Activated T-helper 2 cell treated with anti-CD3 and anti-CD28 coated beads, Interferon-gamma antibody, Interleukin-2, Interleukin-4, amounts not matched to agents 10 μg/mL and 5 μg/mL and 100 μg/mL, durations not matched to agents 14 hours and 24 hours and 36 hours (primary cell): Measurements from ENCODE around the gene KNDC1. TPM values are rescaled to one million over a fixed set of nuclear protein-coding genes. Genes with fewer than 3 reads are reported as not detected.

Source experiments
- DNase-seq: peaks from one replicate; pipeline ENCODE4 v3.0.0; 2021; ENCODE audit warnings: low spot score
- H3K27ac Mint-ChIP-seq: one replicate; pipeline ENCODE4 v1.8.0; 2021; ENCODE audit warnings: mixed read lengths
- H3K27me3 Mint-ChIP-seq: one replicate; pipeline ENCODE4 v1.8.0; 2021; ENCODE audit warnings: low read depth, mixed read lengths
- H3K36me3 Mint-ChIP-seq: one replicate; pipeline ENCODE4 v1.8.0; 2021; ENCODE audit warnings: low read depth, mixed read lengths
- H3K4me1 Mint-ChIP-seq: one replicate; pipeline ENCODE4 v1.8.0; 2021; ENCODE audit warnings: low read depth, mixed read lengths
- H3K4me3 Mint-ChIP-seq: one replicate; pipeline ENCODE4 v1.8.0; 2021; ENCODE audit warnings: low read depth, mild to moderate bottlenecking, moderate library complexity, mixed read lengths
- H3K9me3 Mint-ChIP-seq: one replicate; pipeline ENCODE4 v1.8.0; 2021; ENCODE audit warnings: mixed read lengths
- intact Hi-C: fragments of 100-400 bp; cut with micrococcal nuclease; formaldehyde crosslinking; loops from one replicate; pipeline ENCODE4 v1.15.1; 2023
- total RNA-seq: library from RNA; stranded (reverse); gene quantifications from 2 replicates; pipeline ENCODE4 v1.2.3, GENCODE V29; 2022

Gene KNDC1
- total RNA-seq, 1 donor from 2014 or later, result 0.39 TPM

DNA sequence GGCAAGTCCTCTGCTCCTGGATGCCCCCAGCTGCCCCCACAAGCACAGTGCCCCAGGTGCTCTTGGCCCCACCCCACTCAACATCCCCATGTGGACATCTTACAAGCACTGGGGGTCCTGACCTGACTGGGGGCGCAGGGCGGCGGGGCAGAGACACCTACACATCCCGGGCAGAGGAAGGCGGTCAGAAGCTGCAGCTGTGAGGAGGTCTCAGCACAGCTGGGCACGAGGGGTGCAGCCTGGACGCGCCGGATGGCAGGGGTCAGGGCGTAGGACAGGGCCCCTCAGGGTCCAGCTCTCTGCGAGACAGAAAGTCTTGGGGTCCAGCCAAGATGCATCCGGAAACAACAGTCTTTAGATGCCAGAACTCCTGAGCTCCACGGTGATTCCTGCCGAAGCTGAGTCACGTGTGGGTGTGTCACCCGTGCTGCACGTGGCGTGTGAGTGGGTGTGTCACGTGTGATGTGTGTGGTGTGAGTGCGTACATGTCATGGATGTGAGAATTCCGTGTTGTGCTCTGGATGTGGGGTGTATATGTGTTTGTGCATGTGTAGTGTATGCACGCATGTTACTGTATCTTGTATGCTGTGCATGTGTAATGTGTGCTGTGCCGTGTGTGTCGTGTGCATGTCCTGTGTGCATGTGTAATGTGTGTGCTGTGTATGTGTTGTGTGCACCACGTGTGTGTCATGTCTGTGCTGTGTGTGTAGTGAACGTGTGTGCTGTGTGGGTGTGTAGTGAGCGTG lies 82.8 kb downstream of the KNDC1 start:
- peaks cover 10% of the 10 kb centered on the region for H3K4me1 Mint-ChIP-seq
- DNase-seq, result no peak
- intact Hi-C loops, result no loop called here
- H3K27ac Mint-ChIP-seq, result no peak overlapping the region
- H3K9me3 Mint-ChIP-seq, result no peaks in the 10 kb centered on the region
- H3K4me3 Mint-ChIP-seq, result no peak overlapping the region
- no peaks in the 10 kb centered on the region for H3K36me3 Mint-ChIP-seq
- peaks cover 34% of the 10 kb centered on the region for H3K27me3 Mint-ChIP-seq

DNA sequence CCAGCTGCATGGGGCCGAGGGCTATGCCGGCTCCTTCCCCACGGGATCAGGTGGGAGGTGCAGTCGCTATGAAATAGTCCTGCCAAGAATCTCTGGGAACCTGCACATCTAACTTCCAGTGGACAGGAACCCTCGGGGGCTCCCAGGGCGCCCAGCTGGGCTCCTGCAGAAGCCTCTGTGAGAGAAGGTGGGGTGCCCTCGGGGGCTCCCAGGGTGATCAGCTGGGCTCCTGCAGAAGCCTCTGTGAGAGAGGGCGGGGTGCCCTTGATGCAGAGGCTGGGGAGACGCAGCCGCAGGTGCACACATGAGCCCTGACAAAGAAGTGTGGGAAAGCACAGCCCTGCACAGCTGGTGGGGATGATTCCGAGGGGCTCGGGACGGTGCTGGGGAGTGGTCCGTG lies 83.6 kb downstream of the KNDC1 start:
- no peak overlapping the region for H3K27ac Mint-ChIP-seq

DNA sequence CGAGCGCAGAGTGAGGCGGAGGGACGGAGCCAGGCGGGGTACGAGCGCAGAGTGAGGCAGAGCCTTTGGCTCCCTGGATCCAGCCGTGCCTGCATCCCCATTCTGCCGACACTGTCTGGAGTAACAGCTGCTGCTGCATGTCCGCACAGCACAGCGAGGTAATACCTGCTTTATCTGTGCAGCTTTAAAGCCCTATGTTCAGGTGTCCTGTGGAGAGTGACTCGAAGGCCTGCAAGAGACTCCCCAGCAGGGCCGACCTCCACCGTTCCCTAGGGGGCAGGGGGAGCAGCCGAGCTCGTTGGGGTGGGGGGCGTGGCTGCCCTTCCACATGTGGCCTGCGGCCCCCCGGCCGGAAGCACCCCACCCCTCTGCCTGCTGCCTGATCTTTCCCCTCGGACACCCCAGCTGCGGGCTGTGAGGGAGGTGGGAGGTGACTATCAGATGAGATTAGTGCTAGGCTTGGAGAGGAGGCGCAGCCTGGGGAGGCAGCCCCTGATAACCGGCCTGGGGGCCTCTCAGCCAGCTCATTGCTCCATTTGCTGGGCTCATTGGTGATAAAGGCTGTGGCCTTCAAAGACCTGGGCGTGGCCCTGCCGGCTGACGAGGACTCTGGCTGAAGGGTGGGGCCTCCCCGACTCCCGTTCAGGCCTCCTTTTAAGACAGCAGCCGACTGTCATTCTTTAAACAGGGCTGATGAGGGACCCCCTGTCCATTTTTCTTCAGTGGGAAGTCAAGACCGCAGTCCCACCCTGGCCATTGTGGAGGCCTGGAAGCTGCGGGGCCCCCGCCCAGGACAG lies 85.6 kb downstream of the KNDC1 start:
- no peaks in the 10 kb centered on the region for H3K9me3 Mint-ChIP-seq
- intact Hi-C loops, result no loop called here
- peaks cover 10% of the 10 kb centered on the region for H3K4me1 Mint-ChIP-seq
- H3K27me3 Mint-ChIP-seq, result peaks cover 19% of the 10 kb centered on the region
- no peaks in the 10 kb centered on the region for H3K36me3 Mint-ChIP-seq
- DNase-seq, result no peak
- H3K4me3 Mint-ChIP-seq, result no peak overlapping the region
- no peak overlapping the region for H3K27ac Mint-ChIP-seq

More for the DNA sequence above, 83.6 kb downstream of the KNDC1 start:
- intact Hi-C loops, result no loop called here
- no peaks in the 10 kb centered on the region for H3K9me3 Mint-ChIP-seq
- H3K4me3 Mint-ChIP-seq, result no peak overlapping the region
- H3K36me3 Mint-ChIP-seq, result no peaks in the 10 kb centered on the region
- H3K4me1 Mint-ChIP-seq, result peaks cover 10% of the 10 kb centered on the region
- DNase-seq, result no peak
- peaks cover 29% of the 10 kb centered on the region for H3K27me3 Mint-ChIP-seq

DNA sequence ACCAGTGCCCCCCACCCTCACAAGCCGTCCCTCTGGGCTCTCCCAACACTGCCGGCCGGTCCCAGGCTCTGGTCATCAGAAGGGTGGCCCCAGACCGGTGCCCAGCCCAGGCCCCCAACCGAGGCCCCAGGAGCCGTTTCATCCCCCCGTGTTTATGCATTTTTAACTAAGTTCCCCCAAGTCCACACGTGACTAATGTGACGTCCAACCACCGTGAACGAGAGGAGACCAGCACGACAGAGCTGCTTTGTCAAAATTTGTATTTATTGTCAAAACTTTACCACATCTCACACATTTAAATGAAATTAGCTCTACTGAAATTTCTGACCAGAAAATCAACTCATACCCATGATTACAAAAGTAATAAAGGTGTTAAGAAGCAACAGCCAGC lies 86.2 kb downstream of the KNDC1 start:
- Mint-ChIP-seq H3K4me3 (no peak overlapping the region), H3K27me3 (peaks cover 13% of the 10 kb centered on the region), H3K27ac (no peak overlapping the region), H3K9me3 (no peaks in the 10 kb centered on the region), H3K36me3 (no peaks in the 10 kb centered on the region), H3K4me1 (peaks cover 7% of the 10 kb centered on the region)
- no peak for DNase-seq
- intact Hi-C loops, result no loop called here

DNA sequence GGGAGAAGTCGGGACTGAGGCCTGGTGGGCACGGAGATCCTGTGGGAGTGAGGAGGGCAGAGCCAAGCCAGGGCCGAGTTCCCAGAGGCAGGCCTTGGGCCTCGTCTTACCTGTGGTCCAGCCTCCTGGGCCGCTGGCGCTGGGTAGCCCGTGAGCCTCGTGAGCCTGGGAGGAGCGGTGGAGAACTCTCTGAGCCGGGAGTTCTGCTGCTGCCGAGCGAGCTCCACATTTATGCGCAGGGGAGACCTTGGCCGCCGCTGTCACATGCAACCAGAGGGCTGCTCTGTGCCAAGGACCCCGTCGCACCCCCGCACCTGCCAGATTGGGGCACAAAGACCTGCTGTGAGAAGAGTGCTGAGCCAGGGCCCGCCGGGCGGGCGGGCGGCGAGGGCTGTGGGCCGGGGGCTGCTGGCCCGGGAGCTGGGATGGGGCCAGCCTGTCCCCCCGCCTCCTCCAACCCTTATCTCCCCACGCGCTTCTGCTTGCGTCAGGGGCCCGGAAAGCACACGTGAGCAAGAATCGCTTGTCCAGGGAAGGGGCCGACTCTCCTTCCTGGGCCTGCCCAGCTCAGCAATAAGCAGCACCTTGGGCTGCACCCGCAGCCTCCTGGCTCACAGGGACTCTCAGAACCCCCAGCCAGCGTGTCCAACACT lies 87.8 kb downstream of the KNDC1 start:
- DNase-seq, result no peak
- Mint-ChIP-seq H3K9me3 (no peaks in the 10 kb centered on the region), H3K27ac (no peak overlapping the region), H3K4me1 (no peaks in the 10 kb centered on the region), H3K4me3 (no peak overlapping the region), H3K36me3 (no peaks in the 10 kb centered on the region), H3K27me3 (peaks cover 4% of the 10 kb centered on the region)
- intact Hi-C loops, result no loop called here

DNA sequence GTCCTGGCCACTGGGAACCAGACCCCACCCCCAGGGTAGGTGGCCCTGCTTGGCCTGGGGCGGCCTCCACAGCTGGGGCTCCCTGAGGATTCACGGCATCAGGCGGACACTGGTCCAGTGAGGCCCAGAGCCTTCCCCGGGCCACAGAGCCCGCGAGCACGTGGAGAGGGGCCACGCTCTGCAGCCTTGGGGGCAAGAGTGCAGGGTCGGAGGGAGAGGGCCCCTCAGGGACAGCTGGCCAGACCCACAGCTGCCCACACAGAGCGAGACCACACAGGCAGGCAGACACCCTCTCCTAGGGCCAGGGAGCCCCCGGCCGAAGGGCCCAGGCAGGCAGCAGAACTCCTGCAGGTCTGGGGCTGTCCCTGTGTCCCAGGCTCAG lies 88.3 kb downstream of the KNDC1 start:
- Mint-ChIP-seq H3K9me3 (no peaks in the 10 kb centered on the region), H3K4me3 (no peak overlapping the region)
- intact Hi-C loops, result no loop called here

DNA sequence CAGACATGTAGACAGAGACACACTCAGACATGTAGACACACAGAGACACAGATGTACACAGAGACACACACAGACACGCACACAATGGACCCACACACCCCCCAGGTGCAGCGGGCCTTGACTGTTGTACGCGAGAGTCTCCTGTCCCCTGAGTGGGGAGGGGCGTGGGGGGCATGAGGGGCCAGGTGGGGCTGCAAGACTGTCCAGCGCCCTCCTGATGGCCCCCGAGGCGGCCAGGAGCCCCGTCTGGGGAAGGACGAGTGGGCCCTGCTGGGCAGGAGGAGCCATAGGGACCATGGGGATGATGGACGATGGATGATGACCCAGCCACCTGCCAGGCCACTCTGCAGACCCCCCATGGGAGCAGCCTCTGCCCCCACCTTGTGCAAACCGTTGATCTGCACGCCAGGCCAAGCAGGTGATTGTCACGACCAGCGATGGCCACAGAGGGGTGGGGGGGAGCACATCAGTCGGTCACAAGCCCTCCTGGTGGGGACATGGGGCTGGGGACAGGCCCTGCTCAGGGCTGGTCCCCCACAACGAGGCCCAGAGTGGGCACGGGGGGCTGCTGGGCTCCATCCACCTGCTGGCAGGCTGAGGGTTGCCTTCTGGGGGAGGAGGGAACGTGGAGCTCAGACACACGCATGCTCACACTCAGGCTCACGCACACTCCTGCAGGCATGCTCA lies 89.2 kb downstream of the KNDC1 start:
- DNase-seq, result no peak
- peaks cover 4% of the 10 kb centered on the region for H3K27me3 Mint-ChIP-seq
- intact Hi-C loops, result no loop called here
- no peak overlapping the region for H3K27ac Mint-ChIP-seq
- H3K36me3 Mint-ChIP-seq, result no peaks in the 10 kb centered on the region
- H3K4me1 Mint-ChIP-seq, result no peaks in the 10 kb centered on the region
- no peaks in the 10 kb centered on the region for H3K9me3 Mint-ChIP-seq
- no peak overlapping the region for H3K4me3 Mint-ChIP-seq

More for the DNA sequence above, 88.3 kb downstream of the KNDC1 start:
- no peaks in the 10 kb centered on the region for H3K36me3 Mint-ChIP-seq
- H3K27ac Mint-ChIP-seq, result no peak overlapping the region
- no peaks in the 10 kb centered on the region for H3K4me1 Mint-ChIP-seq
- H3K27me3 Mint-ChIP-seq, result peaks cover 4% of the 10 kb centered on the region
- no peak for DNase-seq

DNA sequence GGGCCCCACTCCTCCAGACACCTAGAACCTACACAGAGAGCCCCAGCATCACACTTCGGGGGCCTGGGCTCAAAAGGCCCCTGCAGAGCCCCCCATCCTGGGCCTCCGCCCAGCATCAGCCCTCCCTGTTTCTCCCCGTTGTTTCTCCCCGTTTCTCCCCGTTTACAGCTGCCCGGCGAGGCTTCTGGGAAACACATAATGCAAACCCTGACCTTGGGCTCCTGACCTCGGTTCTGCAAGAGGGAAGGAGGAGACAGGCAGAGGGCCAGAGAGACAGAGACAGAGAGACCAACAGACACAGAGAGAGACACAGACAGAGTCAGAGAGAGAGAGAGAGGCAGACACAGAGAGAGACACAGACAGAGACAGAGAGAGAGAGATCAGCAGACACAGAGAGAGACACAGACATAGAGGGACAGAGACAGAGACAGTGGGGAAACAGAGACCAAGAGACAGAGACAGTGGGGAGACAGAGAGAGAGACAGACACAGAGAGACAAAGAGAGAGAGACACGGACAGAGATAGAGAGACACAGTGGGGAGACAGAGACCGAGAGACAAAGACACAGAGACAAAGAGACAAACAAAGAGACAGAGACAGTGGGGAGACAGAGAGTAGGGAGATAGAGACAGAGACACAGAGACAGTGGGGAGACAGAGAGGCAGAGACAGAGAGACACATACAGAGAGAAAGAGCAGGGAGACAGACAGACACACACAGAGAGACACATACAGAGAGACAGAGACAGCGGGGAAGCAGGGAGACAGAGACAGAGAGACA lies 90.1 kb downstream of the KNDC1 start:
- Mint-ChIP-seq H3K4me1 (no peaks in the 10 kb centered on the region), H3K9me3 (no peaks in the 10 kb centered on the region), H3K27me3 (peaks cover 4% of the 10 kb centered on the region), H3K36me3 (no peaks in the 10 kb centered on the region), H3K27ac (no peak overlapping the region), H3K4me3 (no peak overlapping the region)
- no peak for DNase-seq
- intact Hi-C loops, result no loop called here

DNA sequence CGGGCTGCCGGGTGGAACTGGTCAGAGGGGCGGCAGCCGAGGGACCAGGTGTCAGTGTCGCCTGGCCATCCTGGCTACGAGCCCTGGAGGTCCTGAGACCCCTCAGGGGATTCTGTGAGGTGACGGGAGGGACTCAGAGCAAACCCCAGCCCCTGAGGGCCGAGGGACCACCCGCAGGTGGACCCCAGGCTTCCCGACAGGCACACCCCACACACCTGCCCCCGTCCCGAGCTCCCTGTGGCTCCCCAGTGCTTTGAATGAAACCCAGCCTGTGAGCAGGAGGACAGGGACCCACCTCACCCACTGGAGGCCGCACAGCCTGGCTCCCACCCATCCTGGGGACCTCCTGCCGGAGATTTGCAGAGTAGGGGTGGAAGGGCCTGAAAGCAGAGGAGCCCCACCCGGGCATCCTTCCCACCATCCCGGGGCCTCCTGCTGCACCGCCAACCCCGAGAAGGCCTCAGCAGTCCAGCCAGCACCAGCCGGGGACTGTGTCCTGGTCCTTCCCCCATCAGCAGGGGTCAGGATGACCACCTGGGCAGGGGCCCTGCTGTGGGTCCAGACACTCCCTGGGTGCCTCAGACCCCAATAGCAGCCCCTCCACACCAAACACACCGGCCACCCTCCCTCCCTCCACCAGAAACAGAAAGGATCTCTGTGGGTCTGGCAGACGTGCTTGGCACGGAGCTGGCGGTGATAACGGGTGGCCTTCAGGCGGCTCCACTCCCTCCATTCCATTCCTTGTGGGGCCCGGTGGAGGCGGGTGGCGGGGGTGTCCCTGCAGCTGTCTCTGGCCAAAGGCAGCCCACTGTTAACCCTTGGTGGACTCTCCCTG lies 91.6 kb downstream of the KNDC1 start:
- H3K27ac Mint-ChIP-seq, result no peak overlapping the region
- H3K4me3 Mint-ChIP-seq, result no peak overlapping the region
- intact Hi-C loops, result no loop called here
- DNase-seq, result no peak
- no peaks in the 10 kb centered on the region for H3K36me3 Mint-ChIP-seq
- H3K4me1 Mint-ChIP-seq, result no peaks in the 10 kb centered on the region
- H3K27me3 Mint-ChIP-seq, result peaks cover 4% of the 10 kb centered on the region
- no peaks in the 10 kb centered on the region for H3K9me3 Mint-ChIP-seq

DNA sequence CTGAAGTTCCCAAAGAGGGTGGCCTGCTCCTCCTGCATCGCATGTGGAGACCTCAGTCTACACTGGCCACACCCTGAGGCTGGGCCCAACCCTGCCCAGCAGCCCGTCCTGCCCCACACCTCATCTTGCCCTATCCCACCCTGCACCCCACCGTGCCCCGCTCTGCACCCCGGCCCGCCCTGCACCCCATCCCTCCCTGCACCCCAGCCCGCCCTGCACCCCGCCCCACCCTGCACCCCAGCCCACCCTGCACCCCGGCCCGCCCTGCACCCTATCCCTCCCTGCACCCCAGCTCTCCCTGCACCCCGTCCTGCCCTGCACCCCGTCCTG lies 92.2 kb downstream of the KNDC1 start:
- H3K36me3 Mint-ChIP-seq, result no peaks in the 10 kb centered on the region
- intact Hi-C loops, result no loop called here
- H3K9me3 Mint-ChIP-seq, result no peaks in the 10 kb centered on the region
- no peak for DNase-seq
- H3K27me3 Mint-ChIP-seq, result peaks cover 4% of the 10 kb centered on the region
- peaks cover 3% of the 10 kb centered on the region for H3K4me1 Mint-ChIP-seq
- H3K27ac Mint-ChIP-seq, result no peak overlapping the region
- H3K4me3 Mint-ChIP-seq, result no peak overlapping the region

DNA sequence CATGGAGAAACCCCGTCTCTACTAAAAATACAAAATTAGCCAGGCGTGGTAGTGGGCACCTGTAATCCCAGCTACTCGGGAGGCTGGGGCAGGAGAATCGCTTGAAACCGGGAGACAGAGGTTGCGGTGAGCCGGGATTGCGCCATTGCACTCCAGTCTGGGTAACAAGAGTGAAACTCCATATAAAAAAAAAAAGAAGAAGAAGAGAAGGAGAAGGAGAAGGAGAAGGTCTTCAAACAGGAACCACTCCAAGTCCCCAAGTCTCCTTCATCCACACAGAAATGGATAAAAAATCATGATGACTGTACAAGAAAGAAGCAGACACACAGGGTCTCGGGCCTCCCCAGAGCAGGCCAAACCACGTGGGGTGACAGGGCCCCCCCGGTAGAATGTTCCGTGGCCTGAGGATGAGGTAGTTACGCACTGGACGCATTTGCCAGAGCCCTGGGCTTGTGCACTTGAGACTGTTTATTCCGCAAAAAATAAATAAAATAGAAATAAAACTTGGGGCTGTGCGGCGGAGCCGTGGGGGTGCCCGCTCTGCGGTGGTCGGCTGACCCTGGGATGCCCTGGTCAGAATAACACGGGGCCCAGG lies 93.4 kb downstream of the KNDC1 start:
- Mint-ChIP-seq H3K36me3 (no peaks in the 10 kb centered on the region), H3K27ac (no peak overlapping the region), H3K4me1 (peaks cover 8% of the 10 kb centered on the region), H3K9me3 (no peaks in the 10 kb centered on the region), H3K27me3 (peaks cover 4% of the 10 kb centered on the region), H3K4me3 (no peak overlapping the region)
- no peak for DNase-seq
- intact Hi-C loops, result no loop called here
